A673 (cell line): ENCODE results near the gene SLC9A4. TPM values are rescaled to one million over a fixed set of nuclear protein-coding genes. Genes with fewer than 3 reads are reported as not detected.

Source experiments
- BruUV-seq: library from RNA; stranded (reverse); fragments of 400-500 nt; replicated peaks from 2 replicates; lab custom pipeline; 2021; lab: Mats Ljungman, UMichigan
- CTCF ChIA-PET: fragments of 300-600 bp; sonication (Branson Sonifier 250); formaldehyde crosslinking; loops from one replicate; lab custom pipeline; 2022; ENCODE audit warnings: antibody characterized with exemption; lab: Charles Lee
- POLR2A ChIA-PET: fragments of 300-600 bp; sonication (Branson Sonifier 250); formaldehyde crosslinking; loops from one replicate; lab custom pipeline; 2022; ENCODE audit warnings: antibody characterized with exemption; ENCODE audit not compliant: low non-redundant PET; lab: Charles Lee
- DNase-seq: peaks from one replicate; pipeline ENCODE4 v3.0.0-alpha.2; 2015; ENCODE audit warnings: low spot score
- H3K27ac ChIP-seq: fragments of 200-600 bp; sonication (generic); 2 replicates; pipeline ENCODE4 v1.5.1; 2016; ENCODE audit warnings: mixed run types, low read depth, mild to moderate bottlenecking, mixed read lengths, antibody characterized with exemption, low read length; ENCODE audit not compliant: poor library complexity, severe bottlenecking
- H3K27me3 ChIP-seq: fragments of 200-600 bp; sonication (generic); replicated peaks from 2 replicates; pipeline ENCODE4 v1.6.1; 2017; ENCODE audit warnings: mixed run types, low read depth, mild to moderate bottlenecking, mixed read lengths, antibody characterized with exemption, low read length; ENCODE audit not compliant: insufficient read depth, poor library complexity
- H3K36me3 ChIP-seq: fragments of 200-600 bp; sonication (generic); 2 replicates; pipeline ENCODE4 v1.6.1; 2016; ENCODE audit warnings: mixed run types, mild to moderate bottlenecking, mixed read lengths, antibody characterized with exemption, low read length; ENCODE audit not compliant: insufficient read depth, poor library complexity, severe bottlenecking
- H3K4me1 ChIP-seq: fragments of 200-600 bp; sonication (generic); 2 replicates; pipeline ENCODE4 v1.6.1; 2017; ENCODE audit warnings: mixed run types, mild to moderate bottlenecking, mixed read lengths, antibody characterized with exemption, low read length; ENCODE audit not compliant: insufficient read depth, poor library complexity, severe bottlenecking
- H3K4me3 ChIP-seq: fragments of 200-600 bp; sonication (generic); 2 replicates; pipeline ENCODE4 v1.5.1; 2016; ENCODE audit warnings: low read depth, mixed run types, mild to moderate bottlenecking, mixed read lengths, low read length; ENCODE audit not compliant: poor library complexity, severe bottlenecking
- H3K9me3 ChIP-seq: fragments of 200-600 bp; sonication (generic); 2 replicates; pipeline ENCODE4 v1.6.1; 2016; ENCODE audit warnings: mixed run types, low read depth, mild to moderate bottlenecking, mixed read lengths, antibody characterized with exemption, low read length; ENCODE audit not compliant: poor library complexity, severe bottlenecking
- EZH2 ChIP-seq: fragments of 200-600 bp; sonication (generic); IDR thresholded peaks from 2 replicates; pipeline ENCODE4 v1.6.1; 2017; ENCODE audit warnings: borderline replicate concordance, low read depth, mild to moderate bottlenecking, mixed read lengths, antibody characterized with exemption, low read length; ENCODE audit not compliant: poor library complexity, severe bottlenecking
- intact Hi-C: fragments of 100-400 bp; cut with micrococcal nuclease; formaldehyde crosslinking; loops from one replicate; pipeline ENCODE4 v1.10.0; 2022; ENCODE audit not compliant: unreplicated experiment
- total RNA-seq: library from RNA; stranded (reverse); gene quantifications from 2 replicates; pipeline ENCODE4 v1.2.3, GENCODE V29; 2021
- TF ChIP-seq, protein P1 (sequence below): fragments of 300-800, 200-600 bp; sonication (generic); conservative IDR thresholded peaks from 2 replicates; pipeline ENCODE4 v1.5.1; 2017; ENCODE audit warnings: low read depth, mild to moderate bottlenecking, antibody characterized with exemption, low read length, moderate library complexity, mixed read lengths

The SLC9A4 gene
- total RNA-seq, 1 experiment from 2014 or later: 0.11 TPM

DNA sequence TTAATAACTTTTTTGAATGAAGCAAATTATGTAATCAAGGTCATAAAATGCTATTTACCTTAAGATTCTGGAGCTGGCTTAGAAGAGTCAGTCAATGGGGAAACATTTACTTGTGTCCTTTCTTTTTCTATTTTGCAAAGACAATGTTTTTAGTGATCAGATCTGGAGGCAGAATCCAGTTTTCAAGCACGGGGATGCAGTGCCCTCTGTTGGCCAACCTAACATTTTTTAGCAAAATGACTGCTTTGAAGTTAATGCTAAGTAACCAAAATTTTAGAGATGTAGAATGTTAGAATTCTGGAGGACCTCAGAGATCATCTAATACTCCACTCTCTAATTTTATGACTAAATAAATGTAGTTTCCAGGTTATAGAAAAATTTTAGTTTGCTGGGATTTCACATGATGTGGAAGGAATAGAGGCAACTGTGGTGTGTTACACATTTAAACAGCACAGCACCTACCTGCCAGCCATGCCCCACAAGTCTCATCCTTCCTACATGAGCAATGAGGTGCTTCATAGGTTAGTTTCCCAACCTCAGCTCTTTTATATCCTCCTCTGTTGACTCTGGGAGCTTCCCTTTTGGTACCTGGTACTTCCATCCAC is 23.6 kb upstream of the SLC9A4 start:
- Histone ChIP-seq H3K27ac (no peak overlapping the region), H3K27me3 (peaks cover 14% of the 10 kb centered on the region), H3K4me1 (no peaks in the 10 kb centered on the region), H3K9me3 (no peaks in the 10 kb centered on the region), H3K36me3 (no peaks in the 10 kb centered on the region), H3K4me3 (no peak overlapping the region)
- no TSS peak for BruUV-seq
- CTCF ChIA-PET: no interaction called here
- peak; percentile 24 for DNase-seq
- TF ChIP-seq, protein P1, sequence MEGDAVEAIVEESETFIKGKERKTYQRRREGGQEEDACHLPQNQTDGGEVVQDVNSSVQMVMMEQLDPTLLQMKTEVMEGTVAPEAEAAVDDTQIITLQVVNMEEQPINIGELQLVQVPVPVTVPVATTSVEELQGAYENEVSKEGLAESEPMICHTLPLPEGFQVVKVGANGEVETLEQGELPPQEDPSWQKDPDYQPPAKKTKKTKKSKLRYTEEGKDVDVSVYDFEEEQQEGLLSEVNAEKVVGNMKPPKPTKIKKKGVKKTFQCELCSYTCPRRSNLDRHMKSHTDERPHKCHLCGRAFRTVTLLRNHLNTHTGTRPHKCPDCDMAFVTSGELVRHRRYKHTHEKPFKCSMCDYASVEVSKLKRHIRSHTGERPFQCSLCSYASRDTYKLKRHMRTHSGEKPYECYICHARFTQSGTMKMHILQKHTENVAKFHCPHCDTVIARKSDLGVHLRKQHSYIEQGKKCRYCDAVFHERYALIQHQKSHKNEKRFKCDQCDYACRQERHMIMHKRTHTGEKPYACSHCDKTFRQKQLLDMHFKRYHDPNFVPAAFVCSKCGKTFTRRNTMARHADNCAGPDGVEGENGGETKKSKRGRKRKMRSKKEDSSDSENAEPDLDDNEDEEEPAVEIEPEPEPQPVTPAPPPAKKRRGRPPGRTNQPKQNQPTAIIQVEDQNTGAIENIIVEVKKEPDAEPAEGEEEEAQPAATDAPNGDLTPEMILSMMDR: peak; percentile 72
- no peak for TF ChIP-seq EZH2
- POLR2A ChIA-PET: no interaction called here
- intact Hi-C loops: loop anchor here (5.0 to 10.0 kb wide), 3 partner anchors 427 to 1107 kb away; no protein-coding TSS in a partner anchor

DNA sequence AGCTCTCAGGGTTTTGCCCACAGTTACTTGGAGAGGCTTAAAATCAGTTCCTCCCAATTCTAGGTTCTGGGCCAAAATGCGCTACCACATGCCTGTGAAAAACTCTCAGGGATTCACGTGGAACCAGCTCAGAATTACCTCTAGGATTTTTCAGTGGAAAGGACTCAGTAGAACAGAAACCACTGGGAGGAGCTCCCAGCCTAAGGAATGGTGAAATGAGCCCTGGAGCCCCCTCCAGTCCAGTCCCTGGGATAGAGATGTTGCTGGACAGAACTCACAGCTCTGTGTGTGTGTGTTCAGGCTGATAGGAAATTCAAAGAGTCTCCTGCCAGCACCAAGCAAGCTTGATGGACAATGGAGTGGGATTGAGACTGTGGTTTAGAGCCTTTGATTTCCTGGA is 21.1 kb upstream of the SLC9A4 start:
- Histone ChIP-seq H3K4me3 (no peak overlapping the region), H3K27me3 (peaks cover 12% of the 10 kb centered on the region), H3K36me3 (no peaks in the 10 kb centered on the region), H3K4me1 (no peaks in the 10 kb centered on the region), H3K9me3 (no peaks in the 10 kb centered on the region), H3K27ac (no peak overlapping the region)
- CTCF ChIA-PET: interaction anchor here (1.0 to 1.1 kb wide), 2 partner anchors 164 to 432 kb away, joined by 3 read pairs; no protein-coding TSS in a partner anchor
- intact Hi-C loops: no loop called here
- no peak for TF ChIP-seq EZH2
- TF ChIP-seq, protein P1: no peak
- no peak for DNase-seq
- no TSS peak for BruUV-seq
- POLR2A ChIA-PET: no interaction called here

DNA sequence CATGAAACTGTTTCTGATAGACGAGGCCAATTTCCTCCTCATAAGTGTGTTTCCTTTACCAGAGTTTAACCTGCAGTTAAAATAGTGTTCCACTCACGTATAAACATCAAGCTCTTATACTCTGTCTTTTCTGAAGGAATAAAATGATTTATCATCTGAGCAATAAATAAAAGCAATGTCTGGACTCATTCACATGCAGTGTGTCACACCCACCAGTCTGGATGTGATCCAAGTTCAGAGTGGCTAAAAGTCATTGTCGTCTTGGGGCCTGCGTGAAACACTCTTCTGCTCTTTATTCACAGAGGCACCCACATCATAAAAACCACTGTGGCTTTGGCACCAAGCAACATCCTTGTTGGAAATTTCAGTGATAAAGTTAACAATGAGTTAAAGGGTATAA is 19.5 kb upstream of the SLC9A4 start:
- POLR2A ChIA-PET: no interaction called here
- no peaks in the 10 kb centered on the region for H3K4me1 ChIP-seq
- no peak for TF ChIP-seq EZH2
- TF ChIP-seq, protein P1: no peak
- H3K27ac ChIP-seq: no peak overlapping the region
- H3K27me3 ChIP-seq: peaks cover 13% of the 10 kb centered on the region
- no peaks in the 10 kb centered on the region for H3K9me3 ChIP-seq
- CTCF ChIA-PET: no interaction called here
- no peak for DNase-seq
- no peaks in the 10 kb centered on the region for H3K36me3 ChIP-seq
- H3K4me3 ChIP-seq: no peak overlapping the region
- no TSS peak for BruUV-seq
- intact Hi-C loops: no loop called here
